SU-DHL-6 (cell line): Measurements from ENCODE around the gene HMGN4.

Experiments used
- CTCF ChIP-seq: fragments of 200-600 bp; sonication (generic); IDR thresholded peaks from one replicate; pipeline ENCODE4 v1.5.1; 2017; ENCODE audit warnings: antibody characterized with exemption, mild to moderate bottlenecking, low read length, moderate library complexity; ENCODE audit not compliant: insufficient read depth, poor library complexity, severe bottlenecking
- EZH2phosphoT487 ChIP-seq: fragments of 200-600 bp; sonication (generic), shearing (Covaris generic); conservative IDR thresholded peaks from 2 replicates; pipeline ENCODE4 v1.6.1; 2018; ENCODE audit warnings: mild to moderate bottlenecking, antibody characterized with exemption, low read length, moderate library complexity, mixed read lengths

- TF ChIP-seq CTCF (peak; percentile 69), EZH2phosphoT487 (no peak)
These were observed 16.4 kb upstream of the HMGN4 start for GRCh38 chr6:26521600-26522391.
